IMR-90 (cell line): ENCODE results near the gene PTCH1. TPM values are rescaled to one million over a fixed set of nuclear protein-coding genes. Genes with fewer than 3 reads are reported as not detected.
A peak's percentile ranks its signal among the peaks of the same experiment; 100 is the strongest.

Source experiments
- ATAC-seq: fragments of 200-7000 bp; cut with Tn5 transposase; 2 replicates; pipeline ENCODE4 v1.9.1; 2020; ENCODE audit warnings: low read depth, mild to moderate bottlenecking, moderate library complexity
- BruUV-seq: library from RNA; stranded (reverse); fragments of 400-500 nt; replicated peaks from 2 replicates; lab custom pipeline; 2021; lab: Mats Ljungman, UMichigan
- CTCF ChIA-PET: fragments of 300-600 bp; formaldehyde crosslinking; extraction: SDS; loops from one replicate; lab custom pipeline; 2021; ENCODE audit warnings: antibody characterized with exemption; lab: Yijun Ruan, JAX
- POLR2A ChIA-PET: fragments of 300-600 bp; sonication (Branson Sonifier 250); formaldehyde crosslinking; loops from one replicate; lab custom pipeline; 2022; ENCODE audit warnings: antibody characterized with exemption; ENCODE audit not compliant: unreplicated experiment; lab: Charles Lee
- DNase-seq: peaks from one replicate; pipeline ENCODE4 v3.0.0; 2013
- H2AFZ ChIP-seq: replicated peaks from 2 replicates; pipeline ENCODE3; 2013; ENCODE audit warnings: low read length, mild to moderate bottlenecking; ENCODE audit not compliant: poor library complexity
- H2AK5ac ChIP-seq: 2 replicates; pipeline ENCODE4 v1.6.1; 2013; ENCODE audit warnings: low read depth, low read length, inconsistent platforms
- H2AK9ac ChIP-seq: replicated peaks from 2 replicates; pipeline ENCODE3; 2013; ENCODE audit warnings: mild to moderate bottlenecking, low read depth, low read length, moderate library complexity; ENCODE audit not compliant: poor library complexity
- H2BK120ac ChIP-seq: 2 replicates; pipeline ENCODE4 v1.6.1; 2013; ENCODE audit warnings: low read depth, low read length, inconsistent platforms
- H2BK15ac ChIP-seq: 3 replicates; pipeline ENCODE4 v1.6.1; 2013; ENCODE audit warnings: low read depth, low read length, inconsistent platforms
- H2BK20ac ChIP-seq: 2 replicates; pipeline ENCODE4 v1.6.1; 2013; ENCODE audit warnings: low read depth, mild to moderate bottlenecking, inconsistent platforms, low read length, moderate library complexity
- H2BK5ac ChIP-seq: 2 replicates; pipeline ENCODE4 v1.6.1; 2013; ENCODE audit warnings: mild to moderate bottlenecking, low read depth, low read length, inconsistent platforms; ENCODE audit not compliant: poor library complexity, severe bottlenecking
- H3K14ac ChIP-seq: replicated peaks from 2 replicates; pipeline ENCODE4 v1.6.1; 2013; ENCODE audit warnings: low read depth, low read length, inconsistent platforms
- H3K18ac ChIP-seq: 2 replicates; pipeline ENCODE4 v1.6.1; 2013; ENCODE audit warnings: low read depth, low read length, control low read depth
- H3K23ac ChIP-seq: 2 replicates; pipeline ENCODE4 v1.6.1; 2013; ENCODE audit warnings: low read depth, low read length, inconsistent platforms
- H3K27ac ChIP-seq: 2 replicates; pipeline ENCODE4 v1.5.1; 2013; ENCODE audit warnings: mild to moderate bottlenecking, control low read depth, low read length; ENCODE audit not compliant: insufficient read depth
- H3K27me3 ChIP-seq: 2 replicates; pipeline ENCODE4 v1.6.1; 2013; ENCODE audit warnings: low read length; ENCODE audit not compliant: control insufficient read depth, insufficient read depth
- H3K36me3 ChIP-seq: 2 replicates; pipeline ENCODE4 v1.6.1; 2013; ENCODE audit warnings: low read length, mixed read lengths; ENCODE audit not compliant: control insufficient read depth, insufficient read depth
- H3K4ac ChIP-seq: 2 replicates; pipeline ENCODE4 v1.6.1; 2013; ENCODE audit warnings: low read depth, low read length, inconsistent platforms
- H3K4me1 ChIP-seq: 2 replicates; pipeline ENCODE4 v1.6.1; 2013; ENCODE audit warnings: low read length, mixed read lengths; ENCODE audit not compliant: control insufficient read depth, insufficient read depth
- H3K4me2 ChIP-seq: 2 replicates; pipeline ENCODE4 v1.6.1; 2013; ENCODE audit warnings: low read depth, mild to moderate bottlenecking, control low read depth, low read length, moderate library complexity
- H3K4me3 ChIP-seq: 2 replicates; pipeline ENCODE4 v1.5.1; 2013; ENCODE audit warnings: low read depth, mild to moderate bottlenecking, control low read depth, low read length, moderate library complexity; ENCODE audit not compliant: insufficient read depth
- H3K56ac ChIP-seq: 2 replicates; pipeline ENCODE4 v1.6.1; 2013; ENCODE audit warnings: low read length, inconsistent platforms; ENCODE audit not compliant: insufficient read depth; ENCODE audit errors: extremely low read depth
- H3K79me1 ChIP-seq, 2 experiments: 2 replicates each; pipeline ENCODE4 v1.6.1; 2013; ENCODE audit warnings: low read length in 2 of 2, inconsistent platforms in 1 of 2, low read depth in 1 of 2
- H3K9ac ChIP-seq: 2 replicates; pipeline ENCODE4 v1.6.1; 2013; ENCODE audit warnings: low read depth, low read length, control low read depth
- H3K9me1 ChIP-seq: 2 replicates; pipeline ENCODE4 v1.6.1; 2013; ENCODE audit warnings: low read length, inconsistent platforms; ENCODE audit not compliant: insufficient read depth
- H3K9me3 ChIP-seq: 2 replicates; pipeline ENCODE4 v1.6.1; 2013; ENCODE audit warnings: low read length; ENCODE audit not compliant: control insufficient read depth, insufficient read depth
- H4K20me1 ChIP-seq: 2 replicates; pipeline ENCODE4 v1.6.1; 2013; ENCODE audit warnings: low read length, inconsistent platforms; ENCODE audit not compliant: insufficient read depth
- H4K5ac ChIP-seq: 2 replicates; pipeline ENCODE4 v1.6.1; 2013; ENCODE audit warnings: mild to moderate bottlenecking, low read depth, low read length, control low read depth
- H4K8ac ChIP-seq, 2 experiments: 2 replicates each; pipeline ENCODE4 v1.6.1; 2013; ENCODE audit warnings: low read depth in 2 of 2, low read length in 2 of 2, control low read depth in 1 of 2, inconsistent platforms in 1 of 2
- H4K91ac ChIP-seq: 2 replicates; pipeline ENCODE4 v1.6.1; 2013; ENCODE audit warnings: low read depth, low read length, inconsistent platforms; ENCODE audit not compliant: insufficient read depth
- BHLHE40 ChIP-seq: fragments of 150-350 bp; IDR thresholded peaks from 2 replicates; pipeline ENCODE4 v1.6.1; 2016; ENCODE audit warnings: mild to moderate bottlenecking, low read depth, low read length
- CEBPB ChIP-seq: IDR thresholded peaks from 2 replicates; pipeline ENCODE4 v1.6.1; 2012; ENCODE audit warnings: low read depth, low read length, improper control_type of control experiment
- CHD1 ChIP-seq: IDR thresholded peaks from 2 replicates; pipeline ENCODE4 v1.6.1; 2012; ENCODE audit warnings: low read depth, low read length, improper control_type of control experiment
- FOS ChIP-seq: fragments of 150-350 bp; IDR thresholded peaks from 2 replicates; pipeline ENCODE4 v1.6.1; 2016; ENCODE audit warnings: low read depth, low read length
- MAFK ChIP-seq: IDR thresholded peaks from 2 replicates; pipeline ENCODE4 v1.6.1; 2012; ENCODE audit warnings: low read depth, low read length, improper control_type of control experiment
- MXI1 ChIP-seq: IDR thresholded peaks from 2 replicates; pipeline ENCODE4 v1.6.1; 2012; ENCODE audit warnings: low read depth, mild to moderate bottlenecking, low read length, moderate library complexity, borderline replicate concordance
- POLR2A ChIP-seq: IDR thresholded peaks from 2 replicates; pipeline ENCODE4 v1.6.1; 2012; ENCODE audit warnings: mild to moderate bottlenecking, low read depth, low read length
- RCOR1 ChIP-seq: IDR thresholded peaks from 2 replicates; pipeline ENCODE4 v1.6.1; 2012; ENCODE audit warnings: mild to moderate bottlenecking, low read length, improper control_type of control experiment; ENCODE audit not compliant: insufficient replicate concordance
- SMC3 ChIP-seq: fragments of 150-350 bp; IDR thresholded peaks from 2 replicates; pipeline ENCODE4 v1.6.1; 2016; ENCODE audit warnings: low read depth, mild to moderate bottlenecking, antibody characterized with exemption, low read length, moderate library complexity
- WGBS, 2 experiments: methylation state at CpG; one replicate each; pipeline versions ENCODE4 v1.1.5 to v1.1.7; 2013; ENCODE audit warnings: missing lambda C conversion rate in 2 of 2; ENCODE audit not compliant: insufficient read length in 1 of 2; ENCODE audit errors: extremely low coverage in 2 of 2; 5-methylcytosine and 5-hydroxymethylcytosine counted together
- dilution Hi-C: fragments of 300-500 bp; cut with HindIII; formaldehyde crosslinking; loops from one replicate; pipeline ENCODE4 v1.14.3; 2018; ENCODE audit warnings: low sequenced_read_pairs; ENCODE audit not compliant: unreplicated experiment
- in situ Hi-C: fragments of 300-500 bp; cut with MboI; formaldehyde crosslinking; loops from 3 replicates; pipeline ENCODE4 v1.14.3; 2019; ENCODE audit warnings: low sequenced_read_pairs, inconsistent platforms, mixed read lengths
- intact Hi-C: fragments of 100-400 bp; cut with micrococcal nuclease; formaldehyde crosslinking; loops from 2 replicates; pipeline ENCODE4 v1.10.0; 2022
- polyA plus RNA-seq, 3 experiments: library from polyadenylated mRNA; depleted of rRNA; stranded (reverse); fragments of >200 nt; gene quantifications; 2 replicates each; pipeline ENCODE4 v1.2.3, GENCODE V29; 2012; ENCODE audit warnings: low replicate concordance in 1 of 3
- total RNA-seq: library from RNA; depleted of rRNA; stranded (reverse); fragments of >200 nt; gene quantifications from 2 replicates; pipeline ENCODE4 v1.2.3, GENCODE V29; 2012
- TF ChIP-seq, protein P1 (sequence below): conservative IDR thresholded peaks from 2 replicates; pipeline ENCODE4 v1.5.1; 2012; ENCODE audit warnings: mild to moderate bottlenecking, low read depth, low read length, improper control_type of control experiment

Gene PTCH1
- total and polyA plus RNA-seq, 2 of the 4 experiments (the other 2 are of a cell fraction), result 4.1 to 5.0 TPM

DNA sequence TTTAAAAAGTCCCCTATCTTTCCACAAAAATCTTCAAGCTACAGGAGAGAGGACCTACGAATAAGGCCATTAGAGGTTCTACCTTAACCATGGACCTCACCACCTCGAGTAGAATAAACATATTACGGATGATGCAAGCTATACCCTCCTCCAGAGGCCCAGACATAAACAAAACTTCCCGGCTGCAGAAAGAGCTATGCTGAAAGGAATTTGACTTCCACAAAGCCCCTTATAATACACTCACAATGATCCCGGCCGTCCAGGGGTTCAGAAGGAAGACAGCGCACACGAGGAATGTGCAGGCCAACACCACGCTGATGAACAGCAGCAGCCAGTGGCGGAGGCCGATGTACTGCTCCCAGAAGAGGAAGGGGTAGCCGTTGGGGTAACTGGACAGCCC, 59.0 kb downstream of the PTCH1 start:
- Histone ChIP-seq H4K91ac (peak overlapping the region; percentile 57), H2BK5ac (peak overlapping the region; percentile 66), H3K4ac (peak overlapping the region; percentile 83), H2BK120ac (peak overlapping the region; percentile 92), H3K18ac (peak overlapping the region; percentile 77), H2BK20ac (peak overlapping the region; percentile 90), H3K9ac (peak overlapping the region; percentile 1; the same call in 1 of the 2 replicates), H2AFZ (peak overlapping the region; percentile 70), H3K23ac (peak overlapping the region; percentile 80), H3K9me1 (peaks cover 37% of the 10 kb centered on the region), H3K36me3 (peaks cover 48% of the 10 kb centered on the region), H3K56ac (peak overlapping the region; percentile 55; the same call in 1 of the 2 replicates), H3K9me3 (no peaks in the 10 kb centered on the region), H3K4me3 (no peak overlapping the region), H3K4me1 (peaks cover 34% of the 10 kb centered on the region), H3K79me1 (peaks cover 0 to 16% of the 10 kb centered on the region in 2 experiments; a peak in 1 of 4 replicates), H2AK5ac (peak overlapping the region; percentile 65), H3K27ac (peak overlapping the region; percentile 60), H3K14ac (peak overlapping the region; percentile 66), H4K5ac (peak overlapping the region; percentile 43), H2AK9ac (peak overlapping the region; percentile 25), H3K27me3 (no peaks in the 10 kb centered on the region), H4K8ac (peak overlapping the region; percentile 16 to 49; a peak in 1 of 4 replicates), H4K20me1 (no peaks in the 10 kb centered on the region; the same call in 1 of the 2 replicates), H2BK15ac (peak overlapping the region; percentile 27; the same call in 1 of the 3 replicates), H3K4me2 (peak overlapping the region; percentile 32)
- peak; percentile 72 for ATAC-seq
- dilution Hi-C loops, result no loop called here
- DNase-seq, result peak; percentile 92
- TF ChIP-seq MAFK (no peak), MXI1 (peak; percentile 80), FOS (no peak), BHLHE40 (peak; percentile 55; the same call in 1 of the 2 replicates), RCOR1 (peak; percentile 74), CEBPB (peak; percentile 93), POLR2A (no peak), CHD1 (no peak), SMC3 (no peak)
- TF ChIP-seq, protein P1, sequence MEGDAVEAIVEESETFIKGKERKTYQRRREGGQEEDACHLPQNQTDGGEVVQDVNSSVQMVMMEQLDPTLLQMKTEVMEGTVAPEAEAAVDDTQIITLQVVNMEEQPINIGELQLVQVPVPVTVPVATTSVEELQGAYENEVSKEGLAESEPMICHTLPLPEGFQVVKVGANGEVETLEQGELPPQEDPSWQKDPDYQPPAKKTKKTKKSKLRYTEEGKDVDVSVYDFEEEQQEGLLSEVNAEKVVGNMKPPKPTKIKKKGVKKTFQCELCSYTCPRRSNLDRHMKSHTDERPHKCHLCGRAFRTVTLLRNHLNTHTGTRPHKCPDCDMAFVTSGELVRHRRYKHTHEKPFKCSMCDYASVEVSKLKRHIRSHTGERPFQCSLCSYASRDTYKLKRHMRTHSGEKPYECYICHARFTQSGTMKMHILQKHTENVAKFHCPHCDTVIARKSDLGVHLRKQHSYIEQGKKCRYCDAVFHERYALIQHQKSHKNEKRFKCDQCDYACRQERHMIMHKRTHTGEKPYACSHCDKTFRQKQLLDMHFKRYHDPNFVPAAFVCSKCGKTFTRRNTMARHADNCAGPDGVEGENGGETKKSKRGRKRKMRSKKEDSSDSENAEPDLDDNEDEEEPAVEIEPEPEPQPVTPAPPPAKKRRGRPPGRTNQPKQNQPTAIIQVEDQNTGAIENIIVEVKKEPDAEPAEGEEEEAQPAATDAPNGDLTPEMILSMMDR, result no peak
- ChIA-PET CTCF (interaction anchor here (0.6 kb wide), 1 partner anchor 402 kb away, joined by 3 read pairs; no protein-coding TSS in a partner anchor), POLR2A (interaction anchor here (0.6 kb wide), 1 partner anchor 74 kb away, joined by 4 read pairs; no protein-coding TSS in a partner anchor)
- BruUV-seq, result no TSS peak
- intact Hi-C loops, result no loop called here
- in situ Hi-C loops, result no loop called here
- 20% methylated on average over 2 of the region's 12 CpGs; no CpG with 5 or more reads in 1 of the 2 experiments for WGBS, 2 experiments
